CD4-positive, alpha-beta T cell (primary cell): ENCODE measurements around the gene APEH. TPM values are rescaled to one million over a fixed set of nuclear protein-coding genes. Genes with fewer than 3 reads are reported as not detected.

Experiments used
- ATAC-seq: fragments of 200-7000 bp; cut with Tn5 transposase; one replicate; pipeline ENCODE4 v1.10.0; 2022; ENCODE audit warnings: mild to moderate bottlenecking; ENCODE audit not compliant: poor library complexity
- CTCF ChIA-PET: fragments of 350-600 bp; sonication (Branson Sonifier 250); formaldehyde crosslinking; loops from one replicate; lab custom pipeline; 2021; ENCODE audit warnings: antibody characterized with exemption, inconsistent platforms; lab: Charles Lee
- POLR2A ChIA-PET: fragments of 350-600 bp; sonication (Branson Sonifier 250); formaldehyde crosslinking; loops from one replicate; lab custom pipeline; 2021; ENCODE audit warnings: antibody characterized with exemption, inconsistent platforms; lab: Charles Lee
- DNase-seq, 14 experiments: peaks; one replicate each; pipeline ENCODE4 v3.0.0-alpha.2; 2013 to 2020; ENCODE audit warnings: mixed read lengths in 2 of 14
- H3K27ac ChIP-seq, 2 donors: one replicate each; pipeline versions ENCODE4 v1.5.1 to v1.7.0; 2013; ENCODE audit warnings: low read length in 2 of 2, low read depth in 1 of 2, mild to moderate bottlenecking in 1 of 2
- H3K27me3 ChIP-seq, 2 experiments: 1 replicate in 1 of 2; 2 replicates in 1 of 2; pipeline versions ENCODE4 v1.6.1 to v1.7.0; 2013; ENCODE audit warnings: low read length in 2 of 2, control low read depth in 1 of 2, mild to moderate bottlenecking in 1 of 2, moderate library complexity in 1 of 2; ENCODE audit not compliant: insufficient read depth in 2 of 2, control insufficient read depth in 1 of 2
- H3K36me3 ChIP-seq: one replicate; pipeline ENCODE4 v1.6.1; 2013; ENCODE audit warnings: low read length, control low read depth; ENCODE audit not compliant: insufficient read depth
- H3K4me1 ChIP-seq: one replicate; pipeline ENCODE4 v1.6.1; 2013; ENCODE audit warnings: low read length, control low read depth; ENCODE audit not compliant: insufficient read depth
- H3K4me3 ChIP-seq: one replicate; pipeline ENCODE4 v1.5.1; 2013; ENCODE audit warnings: mild to moderate bottlenecking, low read length, moderate library complexity
- H3K9me3 ChIP-seq, 2 experiments: 1 replicate in 1 of 2; 2 replicates in 1 of 2; pipeline versions ENCODE4 v1.6.1 to v1.7.0; 2013; ENCODE audit warnings: low read length in 2 of 2, mild to moderate bottlenecking in 2 of 2, control low read depth in 1 of 2, moderate library complexity in 1 of 2; ENCODE audit not compliant: control insufficient read depth in 1 of 2, insufficient read depth in 1 of 2
- H3K27ac Mint-ChIP-seq: one replicate; pipeline ENCODE4 v1.8.0; 2020; ENCODE audit warnings: mixed read lengths
- H3K27me3 Mint-ChIP-seq: one replicate; pipeline ENCODE4 v1.8.0; 2021; ENCODE audit warnings: mixed read lengths
- H3K36me3 Mint-ChIP-seq: one replicate; pipeline ENCODE4 v1.8.0; 2021; ENCODE audit warnings: low read depth, mixed read lengths
- H3K4me1 Mint-ChIP-seq: one replicate; pipeline ENCODE4 v1.8.0; 2021; ENCODE audit warnings: low read depth, mixed read lengths
- H3K4me3 Mint-ChIP-seq: one replicate; pipeline ENCODE4 v1.8.0; 2020; ENCODE audit warnings: mild to moderate bottlenecking, mixed read lengths
- H3K9me3 Mint-ChIP-seq: one replicate; pipeline ENCODE4 v1.8.0; 2020; ENCODE audit warnings: mixed read lengths
- CTCF ChIP-seq: fragments of 200-600 bp; IDR thresholded peaks from one replicate; pipeline ENCODE4 v1.8.0; 2022; ENCODE audit warnings: antibody characterized with exemption, mild to moderate bottlenecking
- intact Hi-C, 2 experiments: fragments of 100-400 bp; cut with DNase I in 1 of 2; cut with micrococcal nuclease in 1 of 2; formaldehyde crosslinking; loops; one replicate each; pipeline versions ENCODE4 v1.15.1 to v1.9.0; 2023 to 2025; cut with DNase I, micrococcal nuclease
- total RNA-seq, 174 experiments: library from RNA in 2 of 174; stranded (reverse) in 2 of 174; gene quantifications; one replicate each; pipeline ENCODE4 v1.2.3 and lab custom pipeline; 2021 to 2026

The APEH gene
- total RNA-seq, 2 experiments from 2014 or later, result 44.3 to 45.5 TPM

- Histone ChIP-seq H3K4me1 (peaks cover 28% of the 10 kb centered on the region), H3K9me3 (no peaks in the 10 kb centered on the region), H3K27ac (no peak overlapping the region), H3K27me3 (no peaks in the 10 kb centered on the region), H3K4me3 (no peak overlapping the region), H3K36me3 (peaks cover 26% of the 10 kb centered on the region)
- no peak for DNase-seq
- Mint-ChIP-seq H3K4me1 (peaks cover 22% of the 10 kb centered on the region), H3K36me3 (peaks cover 19% of the 10 kb centered on the region), H3K27me3 (no peaks in the 10 kb centered on the region), H3K4me3 (no peak overlapping the region), H3K9me3 (no peaks in the 10 kb centered on the region), H3K27ac (no peak overlapping the region)
- no peak for ATAC-seq
- POLR2A ChIA-PET, result no interaction called here
- no peak for TF ChIP-seq CTCF
- CTCF ChIA-PET, result no interaction called here
- intact Hi-C loops, result no loop called here
Measured at GRCh38 chr3:49716169-49716568, 42.0 kb downstream of the APEH start.

GRCh38 chr3:49716691-49717210 is 42.6 kb downstream of the APEH start:
- H3K36me3 Mint-ChIP-seq, result peaks cover 18% of the 10 kb centered on the region
- peak overlapping the region; percentile 48 for H3K4me3 Mint-ChIP-seq
- peaks cover 25% of the 10 kb centered on the region for H3K4me1 Mint-ChIP-seq
- Histone ChIP-seq H3K27ac (no peak overlapping the region), H3K4me3 (no peak overlapping the region), H3K36me3 (peaks cover 28% of the 10 kb centered on the region), H3K9me3 (no peaks in the 10 kb centered on the region), H3K4me1 (peaks cover 28% of the 10 kb centered on the region), H3K27me3 (no peaks in the 10 kb centered on the region)
- no peak for ATAC-seq
- no peaks in the 10 kb centered on the region for H3K27me3 Mint-ChIP-seq
- H3K27ac Mint-ChIP-seq, result no peak overlapping the region
- peak in 1 of 14 experiments; percentile 26 for DNase-seq
- ChIA-PET CTCF (no interaction called here), POLR2A (no interaction called here)
- TF ChIP-seq CTCF, result no peak
- no peaks in the 10 kb centered on the region for H3K9me3 Mint-ChIP-seq
- intact Hi-C loops, result no loop called here

- Mint-ChIP-seq H3K27me3 (no peaks in the 10 kb centered on the region), H3K4me3 (peak overlapping the region; percentile 56), H3K27ac (no peak overlapping the region), H3K36me3 (peaks cover 18% of the 10 kb centered on the region), H3K9me3 (no peaks in the 10 kb centered on the region), H3K4me1 (peaks cover 26% of the 10 kb centered on the region)
- Histone ChIP-seq H3K4me3 (no peak overlapping the region), H3K36me3 (peaks cover 34% of the 10 kb centered on the region), H3K27me3 (no peaks in the 10 kb centered on the region), H3K4me1 (peaks cover 33% of the 10 kb centered on the region), H3K27ac (no peak overlapping the region), H3K9me3 (no peaks in the 10 kb centered on the region)
- intact Hi-C loops, result no loop called here
- CTCF ChIA-PET, result no interaction called here
- no peak for ATAC-seq
- TF ChIP-seq CTCF, result no peak
- DNase-seq, result peak in 1 of 14 experiments; percentile 30
- POLR2A ChIA-PET, result interaction anchor here (3.9 kb wide), 1 partner anchor 70 kb away, joined by 18 read pairs; the partner anchor contains the start of gene IP6K1
Measured at GRCh38 chr3:49717211-49717958, 43.2 kb downstream of the APEH start.
